NCI-H345 treated with DMSO at 0.1 percent for 48 hours (cell line): Measurements from ENCODE around the gene UPK3BL1.
"Not testable (repeated sequence)": the region's sequence is repeated elsewhere in the genome, so short reads cannot be mapped to it uniquely, and the experiment has no call there.

ENCODE experiments used
- DNase-seq: peaks from one replicate; lab custom pipeline; 2025; ENCODE audit not compliant: unreplicated experiment; lab: John Stamatoyannopoulos, UW

The UPK3BL1 gene, protein sequence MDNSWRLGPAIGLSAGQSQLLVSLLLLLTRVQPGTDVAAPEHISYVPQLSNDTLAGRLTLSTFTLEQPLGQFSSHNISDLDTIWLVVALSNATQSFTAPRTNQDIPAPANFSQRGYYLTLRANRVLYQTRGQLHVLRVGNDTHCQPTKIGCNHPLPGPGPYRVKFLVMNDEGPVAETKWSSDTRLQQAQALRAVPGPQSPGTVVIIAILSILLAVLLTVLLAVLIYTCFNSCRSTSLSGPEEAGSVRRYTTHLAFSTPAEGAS

DNA sequence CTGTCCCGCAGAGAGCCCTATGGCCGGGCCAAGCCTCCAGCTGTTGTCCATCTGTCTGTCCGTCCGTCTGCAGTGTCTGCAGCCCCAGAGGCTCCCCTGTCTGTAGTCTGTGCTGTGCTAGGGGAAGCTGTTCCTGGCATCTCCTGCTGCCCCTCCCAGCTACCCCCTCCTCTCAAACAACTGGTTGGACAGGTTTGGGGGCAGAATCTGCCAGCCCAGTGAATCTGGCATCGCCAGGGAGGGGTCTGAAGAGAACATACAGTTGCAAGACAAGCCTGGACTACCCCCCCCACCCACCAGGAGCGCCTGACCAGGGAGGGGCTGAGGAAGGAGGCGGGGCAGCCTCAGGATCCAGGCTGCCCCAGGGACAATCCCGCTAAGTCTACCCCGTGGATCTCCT lies at the start of gene UPK3BL1:
TSS of gene UPK3BL1 (minus strand) at position 101 of the 400 bp plus-strand sequence. CDS start at position 51, 50 bp downstream.
- DNase-seq = not testable (repeated sequence)

GRCh38 chr7:102690602-102691001 lies 48.0 kb upstream of the UPK3BL1 start:
- not testable (repeated sequence) for DNase-seq

DNA sequence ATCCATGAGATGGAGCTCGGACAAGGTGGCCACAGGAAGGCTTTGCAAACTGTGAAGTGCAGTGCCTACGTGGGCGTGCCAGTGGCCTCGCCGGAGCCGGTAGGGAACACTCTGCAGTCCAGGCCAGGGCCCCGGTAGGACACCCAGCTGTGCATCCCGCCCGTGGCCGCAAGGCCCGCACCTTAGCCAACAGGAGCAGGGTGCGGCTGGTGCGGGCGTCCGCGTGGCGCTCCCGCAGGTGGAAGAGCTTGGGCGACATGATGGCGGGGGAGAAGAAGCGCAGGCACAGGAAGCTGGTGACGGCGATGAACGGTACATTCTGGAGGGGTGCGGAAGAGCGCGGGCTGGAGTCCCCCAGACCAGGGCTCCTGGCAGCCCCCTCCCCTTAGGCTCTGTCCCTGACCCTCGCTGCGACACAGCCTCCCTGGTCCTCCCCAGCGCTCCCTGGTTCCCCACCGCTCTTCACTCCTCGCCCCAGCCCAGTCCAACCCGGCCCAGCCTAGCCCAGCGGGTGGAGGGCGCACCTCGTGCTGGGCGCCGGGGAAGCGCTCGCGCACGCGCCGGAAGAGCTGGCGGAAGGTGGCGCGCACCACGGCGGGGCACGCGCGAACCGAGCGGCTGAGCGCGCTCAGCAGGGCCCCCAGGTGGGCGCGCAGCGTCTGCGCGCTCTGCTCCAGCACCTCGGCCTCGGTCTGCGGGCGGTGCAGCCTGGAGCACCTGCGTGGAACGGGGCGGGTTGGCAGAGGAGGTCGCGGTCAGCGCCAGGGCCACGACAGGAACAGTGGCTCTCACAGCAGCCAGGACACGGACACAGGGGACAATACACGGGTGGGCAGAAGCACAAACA lies 47.1 kb upstream of the UPK3BL1 start:
- DNase-seq = not testable (repeated sequence)

DNA sequence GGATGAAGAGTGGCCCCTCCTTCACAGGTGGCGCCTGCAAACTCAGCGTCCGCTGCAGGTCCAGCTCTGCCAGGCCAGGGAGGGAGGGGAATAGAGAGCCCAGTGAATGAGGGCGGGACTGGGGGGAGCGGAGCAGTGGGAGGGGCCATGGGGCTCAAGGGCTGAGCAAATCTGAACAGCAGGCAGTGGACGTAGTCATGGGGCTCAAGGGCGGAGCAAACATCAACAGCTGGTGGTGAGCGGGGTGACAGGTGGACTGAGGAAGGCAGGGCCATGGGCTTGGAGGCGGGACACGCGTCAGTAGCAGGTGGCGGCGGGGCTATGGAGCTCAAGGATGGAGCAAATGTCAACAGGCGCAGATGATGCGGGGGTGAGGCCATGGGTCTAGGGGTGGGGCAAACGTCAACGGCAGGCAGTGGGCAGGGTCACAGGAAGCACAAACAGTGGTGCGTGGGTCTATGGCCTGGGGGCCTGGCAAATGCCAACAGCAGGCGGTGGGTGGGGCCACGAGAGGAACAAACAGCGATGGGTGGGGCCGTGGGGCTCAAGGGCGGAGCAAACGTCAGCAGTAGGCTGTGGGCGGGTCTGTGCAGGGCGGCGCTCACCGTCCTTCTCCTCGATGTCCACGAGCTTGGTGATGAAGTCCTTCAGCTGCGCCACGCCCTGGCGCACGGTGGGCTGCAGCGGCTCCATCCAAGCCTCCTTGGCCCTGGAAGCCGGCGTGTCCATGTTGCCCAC lies 45.9 kb upstream of the UPK3BL1 start:
- not testable (repeated sequence) for DNase-seq

DNA sequence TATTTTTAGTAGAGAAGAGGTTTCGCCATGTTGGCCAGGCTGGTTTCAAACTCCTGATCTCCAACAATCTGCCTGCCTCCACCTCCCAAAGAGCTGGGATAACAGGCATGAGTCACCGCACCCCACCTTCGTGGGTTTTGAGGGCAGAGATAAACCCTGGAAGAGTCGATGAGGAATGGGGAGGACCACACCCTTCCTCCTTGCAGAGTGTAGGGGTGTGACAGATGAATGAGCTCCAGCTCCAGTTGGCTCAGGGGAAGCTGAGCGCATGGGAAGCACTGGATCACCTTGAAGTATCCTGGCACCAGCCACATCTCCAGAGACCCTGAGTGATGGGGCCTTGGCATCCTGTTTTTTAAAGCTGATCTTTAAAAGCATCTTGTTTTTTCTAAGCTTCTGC lies 40.0 kb upstream of the UPK3BL1 start:
- not testable (repeated sequence) for DNase-seq

DNA sequence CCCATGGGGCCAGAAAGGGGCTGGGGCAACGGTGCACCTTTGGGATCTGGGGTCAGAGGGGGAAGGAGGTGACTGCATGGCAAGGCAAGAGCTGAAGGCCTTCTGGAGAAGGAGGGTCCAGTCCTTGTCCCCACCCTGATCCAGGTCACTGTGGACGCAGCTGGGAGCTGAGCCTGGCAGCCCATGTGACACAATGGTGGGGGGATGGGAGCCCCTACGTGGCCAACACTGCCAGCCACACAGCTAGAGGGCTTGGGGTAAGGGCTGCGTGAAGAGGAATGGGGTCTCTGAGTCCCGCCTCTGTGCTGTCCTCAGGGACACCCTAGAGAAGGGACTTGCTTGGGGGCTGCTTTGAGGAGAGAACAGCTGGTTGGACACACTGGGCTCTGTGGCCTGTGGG lies 38.2 kb upstream of the UPK3BL1 start:
- DNase-seq = not testable (repeated sequence)

- DNase-seq = not testable (repeated sequence)
Measured at GRCh38 chr7:102675545-102675944, 33.0 kb upstream of the UPK3BL1 start.

DNA sequence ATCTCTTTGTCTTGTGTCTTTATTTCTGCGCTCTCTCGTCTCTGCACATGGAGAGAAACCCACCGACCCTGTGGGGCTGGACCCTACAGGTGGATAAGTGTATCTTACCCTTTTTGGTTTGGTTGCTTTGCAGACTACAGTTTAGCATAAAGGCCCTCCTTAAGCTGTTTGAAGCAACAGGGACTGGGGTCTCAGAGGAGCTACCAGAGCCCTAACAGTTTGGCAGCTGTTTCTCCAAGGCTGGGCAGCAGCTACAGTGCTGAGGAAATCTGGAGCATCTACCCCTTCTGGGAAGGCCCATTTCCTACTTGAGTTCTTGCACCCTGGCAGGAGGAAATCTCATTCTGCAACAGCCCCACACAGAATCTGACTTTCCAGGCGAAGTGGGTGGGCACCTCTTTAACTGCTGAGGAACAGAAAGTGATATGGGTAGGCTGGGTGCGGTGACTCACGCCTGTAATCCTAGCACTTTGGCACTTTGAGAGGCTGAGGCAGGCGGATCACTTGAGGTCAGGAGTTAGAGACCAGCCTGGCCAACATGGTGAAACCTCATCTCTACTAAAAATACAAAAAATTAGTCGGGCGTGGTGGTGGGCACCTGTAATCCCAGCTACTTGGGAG lies 31.0 kb upstream of the UPK3BL1 start:
- not testable (repeated sequence) for DNase-seq

- not testable (repeated sequence) for DNase-seq
Measured at GRCh38 chr7:102671956-102672307, 29.3 kb upstream of the UPK3BL1 start.

- DNase-seq = not testable (repeated sequence)
Measured at GRCh38 chr7:102671166-102671955, 28.8 kb upstream of the UPK3BL1 start, which contains the start of gene POLR2J2. Gene POLR2J2 (minus strand): TSS chr7:102671663. CDS start chr7:102671601, 62 bp downstream.

GRCh38 chr7:102667523-102667922 lies 24.9 kb upstream of the UPK3BL1 start:
- not testable (repeated sequence) for DNase-seq

DNA sequence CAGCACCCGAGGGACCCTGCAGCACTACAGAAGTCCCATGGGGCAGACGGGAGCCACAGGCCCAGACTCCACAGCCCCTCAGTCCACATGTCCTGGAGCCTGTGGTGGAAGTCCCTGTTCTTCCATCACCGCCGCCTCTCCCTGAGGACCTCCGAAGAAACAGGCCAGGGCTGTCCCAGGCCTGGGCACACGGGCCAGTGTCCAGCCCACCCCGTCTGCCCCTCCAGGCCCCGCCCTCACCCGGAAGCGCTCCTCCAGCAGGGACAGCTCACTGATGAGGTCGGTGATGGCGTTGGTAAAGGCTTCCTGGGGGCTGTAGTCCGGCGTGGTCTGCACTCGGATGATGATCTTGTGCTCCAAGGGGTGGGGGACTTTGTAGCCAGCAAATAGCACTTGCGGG lies 24.3 kb upstream of the UPK3BL1 start:
- DNase-seq = not testable (repeated sequence)

GRCh38 chr7:102664765-102665164 lies 22.2 kb upstream of the UPK3BL1 start:
- not testable (repeated sequence) for DNase-seq

DNA sequence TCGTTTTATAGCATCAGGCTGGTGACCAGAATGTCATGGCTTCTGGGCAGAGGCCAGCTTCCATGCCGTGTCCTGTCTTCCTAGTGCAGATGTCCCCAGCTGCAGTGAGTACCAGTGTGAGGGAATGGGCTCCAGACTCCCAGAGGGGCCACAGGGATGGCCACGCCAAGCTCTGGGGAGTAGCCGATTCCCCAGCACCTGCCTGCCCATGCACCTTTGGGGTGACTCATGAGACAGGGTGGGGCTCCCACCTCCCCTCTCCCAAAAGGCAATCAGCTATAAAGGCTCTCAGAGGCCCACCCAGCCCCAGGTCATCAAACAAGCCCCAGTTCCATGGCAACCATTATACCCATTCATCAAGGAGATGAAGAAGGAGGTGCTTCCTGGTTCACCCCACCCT lies 7.3 kb upstream of the UPK3BL1 start, which contains the start of gene SPDYE2B:
TSS of gene SPDYE2B (plus strand) at position 396 of the 400 bp plus-strand sequence. CDS start 2,030 bp downstream, outside the sequence.
- DNase-seq = not testable (repeated sequence)

- DNase-seq = not testable (repeated sequence)
Measured at GRCh38 chr7:102647813-102648212, 5.2 kb upstream of the UPK3BL1 start.

- DNase-seq = not testable (repeated sequence)
Measured at GRCh38 chr7:102643404-102643803, 813 bp upstream of the UPK3BL1 start.

GRCh38 chr7:102638848-102639247 lies 3.7 kb downstream of the UPK3BL1 start:
- DNase-seq = not testable (repeated sequence)

DNA sequence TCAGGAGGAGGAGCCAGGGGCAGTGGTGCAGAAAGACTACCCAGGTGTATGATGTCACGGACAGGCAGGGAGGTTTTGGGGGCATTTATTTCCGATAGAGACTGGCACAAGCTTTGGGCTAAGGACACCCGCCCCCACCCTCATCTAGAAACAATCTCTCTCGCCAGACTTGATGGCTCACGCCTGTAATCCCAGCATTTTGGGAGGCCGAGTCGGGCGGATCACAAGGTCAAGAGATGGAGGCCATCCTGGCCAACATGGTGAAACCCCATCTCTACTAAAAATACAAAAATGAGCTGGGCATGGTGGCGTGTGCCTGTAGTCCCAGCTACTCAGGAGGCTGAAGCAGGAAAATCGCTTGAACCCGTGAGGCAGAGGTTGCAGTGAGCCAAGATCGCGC lies 5.6 kb downstream of the UPK3BL1 start:
- not testable (repeated sequence) for DNase-seq

- DNase-seq = not testable (repeated sequence)
Measured at GRCh38 chr7:102635354-102635753, 7.2 kb downstream of the UPK3BL1 start.

- not testable (repeated sequence) for DNase-seq
Measured at GRCh38 chr7:102634299-102634698, 8.3 kb downstream of the UPK3BL1 start.
